GM12878 (cell line): Measurements from ENCODE around the gene ERC2. TPM values are rescaled to one million over a fixed set of nuclear protein-coding genes. Genes with fewer than 3 reads are reported as not detected.

Experiments
- ATAC-seq: fragments of 200-7000 bp; cut with Tn5 transposase; 3 replicates; pipeline ENCODE4 v1.9.1; 2020; ENCODE audit warnings: mild to moderate bottlenecking, moderate library complexity
- BruUV-seq: library from RNA; stranded (reverse); fragments of 400-500 nt; replicated peaks from 2 replicates; lab custom pipeline; 2021; lab: Mats Ljungman, UMichigan
- CTCF ChIA-PET: fragments of 300-600 bp; sonication (Branson Sonifier 250); formaldehyde crosslinking; extraction: SDS; loops from one replicate; lab custom pipeline; 2021; ENCODE audit warnings: inconsistent platforms; lab: Yijun Ruan, JAX
- POLR2A ChIA-PET: fragments of 350-600 bp; formaldehyde crosslinking; extraction: SDS; loops from one replicate; lab custom pipeline; 2021; ENCODE audit warnings: inconsistent platforms; lab: Charles Lee
- RAD21 ChIA-PET: fragments of 300-600 bp; sonication (Branson Sonifier 250); formaldehyde crosslinking; loops from one replicate; lab custom pipeline; 2023; ENCODE audit warnings: antibody characterized with exemption; ENCODE audit not compliant: unreplicated experiment; lab: Charles Lee
- SMC1A ChIA-PET: fragments of 300-600 bp; sonication (Branson Sonifier 250); formaldehyde crosslinking; loops from one replicate; lab custom pipeline; 2023; ENCODE audit not compliant: unreplicated experiment, uncharacterized antibody; lab: Charles Lee
- DNase-seq: peaks from one replicate; pipeline ENCODE4 v3.0.0-alpha.2; 2011; ENCODE audit warnings: low read depth, low spot score
- FAIRE-seq: peaks from 3 replicates; lab custom pipeline; 2011; peaks lifted over from hg19 to GRCh38; lab: Jason Lieb, UNC
- H2AFZ ChIP-seq: 2 replicates; pipeline ENCODE4 v1.6.0; 2011; ENCODE audit warnings: low read depth, low read length, control low read depth; ENCODE audit not compliant: control insufficient read depth
- H3K27ac ChIP-seq: 2 replicates; pipeline ENCODE4 v1.5.1; 2011; ENCODE audit warnings: control low read depth; ENCODE audit not compliant: control insufficient read depth, insufficient read depth
- H3K27me3 ChIP-seq, 2 experiments: replicated peaks in 1 of 2; 2 replicates each; pipeline versions ENCODE4 v1.6.0 to v1.6.1; 2011; ENCODE audit warnings: low read length in 1 of 2; ENCODE audit not compliant: control insufficient read depth in 2 of 2, insufficient read depth in 2 of 2
- H3K36me3 ChIP-seq, 2 experiments: 2 replicates each; pipeline ENCODE4 v1.5.1; 2011; ENCODE audit warnings: low read length in 1 of 2; ENCODE audit not compliant: control insufficient read depth in 2 of 2, insufficient read depth in 2 of 2
- H3K4me1 ChIP-seq: 2 replicates; pipeline ENCODE4 v1.6.1; 2011; ENCODE audit warnings: mild to moderate bottlenecking, low read length, moderate library complexity, mixed read lengths; ENCODE audit not compliant: control insufficient read depth, insufficient read depth
- H3K4me2 ChIP-seq: 2 replicates; pipeline ENCODE4 v1.6.0; 2011; ENCODE audit warnings: control low read depth; ENCODE audit not compliant: control insufficient read depth, insufficient read depth
- H3K4me3 ChIP-seq: fragments of 200-600 bp; sonication (generic); 2 replicates; pipeline ENCODE4 v1.5.1; 2016
- H3K79me2 ChIP-seq: 2 replicates; pipeline ENCODE4 v1.6.0; 2011; ENCODE audit warnings: low read length; ENCODE audit not compliant: control insufficient read depth, insufficient read depth
- H3K9ac ChIP-seq: 2 replicates; pipeline ENCODE4 v1.8.0; 2011; ENCODE audit warnings: low read length, control low read depth, mixed read lengths; ENCODE audit not compliant: control insufficient read depth, insufficient read depth
- H3K9me3 ChIP-seq: replicated peaks from 3 replicates; pipeline ENCODE4 v1.5.1; 2011; ENCODE audit warnings: mild to moderate bottlenecking, low read length; ENCODE audit not compliant: control insufficient read depth, insufficient read depth
- H4K20me1 ChIP-seq: 2 replicates; pipeline ENCODE4 v1.6.0; 2011; ENCODE audit not compliant: control insufficient read depth, insufficient read depth
- HDGF ChIP-seq: fragments of 450-650 bp; IDR thresholded peaks from 2 replicates; pipeline ENCODE4 v1.6.1; 2016; ENCODE audit warnings: antibody characterized with exemption
- NR2C2 ChIP-seq: IDR thresholded peaks from 2 replicates; pipeline ENCODE4 v1.6.1; 2011; ENCODE audit warnings: borderline replicate concordance, low read depth; ENCODE audit not compliant: control insufficient read depth, insufficient read length
- ZBED1 ChIP-seq: IDR thresholded peaks from 2 replicates; pipeline ENCODE4 v1.6.1; 2016; ENCODE audit warnings: borderline replicate concordance
- ZNF274 ChIP-seq: IDR thresholded peaks from one replicate; pipeline ENCODE4 v1.8.0; 2011; ENCODE audit not compliant: insufficient read length, insufficient read depth
- WGBS: methylation state at CpG from one replicate; pipeline ENCODE4 v1.1.6; 2016; ENCODE audit warnings: low lambda C conversion rate; ENCODE audit not compliant: insufficient replicate concordance, insufficient coverage; ENCODE audit errors: missing lambda C conversion rate; 5-methylcytosine and 5-hydroxymethylcytosine counted together
- in situ Hi-C: fragments of 300-500 bp; cut with MboI; formaldehyde crosslinking; loops from 9 replicates; pipeline ENCODE4 v1.14.3; 2018; ENCODE audit warnings: mixed read lengths
- intact Hi-C: fragments of 100-400 bp; cut with micrococcal nuclease; formaldehyde crosslinking; loops from one replicate; pipeline ENCODE4 v1.14.2; 2022; ENCODE audit not compliant: unreplicated experiment
- polyA plus RNA-seq, 11 experiments: library from polyadenylated mRNA; depleted of rRNA in 4 of 11; unstranded in 6 of 11; stranded (reverse) in 5 of 11; fragments of >200 nt; fragmentation: Nextera tagmentation in 4 of 11; fragmentation: Illumina TruSeq in 1 of 11; extraction: Ambion mirVana in 4 of 11; extraction: Trizol in 1 of 11; gene quantifications; 1 replicate in 1 of 11; 2 replicates in 10 of 11; pipeline versions ENCODE4 v1.2.1 to v1.2.3, GENCODE V29; 2011 to 2016; ENCODE audit warnings: inconsistent platforms in 2 of 11, missing spikeins in 2 of 11, low read depth in 1 of 11
- total RNA-seq, 4 experiments: library from RNA; depleted of rRNA in 3 of 4; stranded (reverse); fragments of >200 nt in 3 of 4; fragmentation: Illumina TruSeq in 1 of 4; extraction: Trizol in 1 of 4; gene quantifications; 2 replicates each; pipeline versions ENCODE4 v1.2.1 to v1.2.3, GENCODE V29; 2013 to 2021
- TF ChIP-seq, protein P1 (sequence below): fragments of 450-650 bp; IDR thresholded peaks from 2 replicates; pipeline ENCODE4 v1.6.1; 2017; ENCODE audit warnings: mild to moderate bottlenecking, moderate library complexity
- TF ChIP-seq, protein P2 (sequence below): IDR thresholded peaks from 2 replicates; pipeline ENCODE4 v1.6.1; 2011; ENCODE audit warnings: low read depth, low read length, improper control_type of control experiment, borderline replicate concordance

ERC2 gene
- total and polyA plus RNA-seq, 10 of the 15 experiments (the other 5 are each of a cell fraction or from before 2014, with no cell fraction given), result 0.06 to 1.4 (median 0.12) TPM; not detected in 3

DNA sequence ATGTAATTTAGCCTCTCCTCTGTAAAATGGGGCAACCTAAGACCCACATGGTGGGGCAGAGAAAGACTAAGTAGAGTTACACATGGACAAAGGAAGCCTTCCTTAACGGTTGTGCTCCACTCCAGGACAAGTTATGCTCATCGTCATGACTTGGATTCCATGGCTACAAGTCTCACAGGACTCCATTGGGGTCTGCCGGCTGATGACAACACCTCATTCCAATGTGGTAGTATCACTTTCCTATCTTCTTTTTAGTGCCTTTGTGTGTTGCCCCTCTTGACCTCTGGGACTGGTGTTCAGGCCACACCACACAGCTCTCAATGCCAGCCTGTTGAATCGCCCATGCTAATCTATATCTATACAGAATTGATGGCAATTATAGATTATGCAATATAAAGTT lies 799.9 kb downstream of the ERC2 start:
- H3K27ac ChIP-seq, result no peak overlapping the region
- BruUV-seq, result no TSS peak
- ATAC-seq (no peak), DNase-seq (no peak), FAIRE-seq (no peak)
- H3K4me2 ChIP-seq, result no peak overlapping the region
- in situ Hi-C loops (no loop called here), intact Hi-C loops (no loop called here)
- no peak for TF ChIP-seq ZNF274
- TF ChIP-seq NR2C2, result no peak
- TF ChIP-seq, protein P1, sequence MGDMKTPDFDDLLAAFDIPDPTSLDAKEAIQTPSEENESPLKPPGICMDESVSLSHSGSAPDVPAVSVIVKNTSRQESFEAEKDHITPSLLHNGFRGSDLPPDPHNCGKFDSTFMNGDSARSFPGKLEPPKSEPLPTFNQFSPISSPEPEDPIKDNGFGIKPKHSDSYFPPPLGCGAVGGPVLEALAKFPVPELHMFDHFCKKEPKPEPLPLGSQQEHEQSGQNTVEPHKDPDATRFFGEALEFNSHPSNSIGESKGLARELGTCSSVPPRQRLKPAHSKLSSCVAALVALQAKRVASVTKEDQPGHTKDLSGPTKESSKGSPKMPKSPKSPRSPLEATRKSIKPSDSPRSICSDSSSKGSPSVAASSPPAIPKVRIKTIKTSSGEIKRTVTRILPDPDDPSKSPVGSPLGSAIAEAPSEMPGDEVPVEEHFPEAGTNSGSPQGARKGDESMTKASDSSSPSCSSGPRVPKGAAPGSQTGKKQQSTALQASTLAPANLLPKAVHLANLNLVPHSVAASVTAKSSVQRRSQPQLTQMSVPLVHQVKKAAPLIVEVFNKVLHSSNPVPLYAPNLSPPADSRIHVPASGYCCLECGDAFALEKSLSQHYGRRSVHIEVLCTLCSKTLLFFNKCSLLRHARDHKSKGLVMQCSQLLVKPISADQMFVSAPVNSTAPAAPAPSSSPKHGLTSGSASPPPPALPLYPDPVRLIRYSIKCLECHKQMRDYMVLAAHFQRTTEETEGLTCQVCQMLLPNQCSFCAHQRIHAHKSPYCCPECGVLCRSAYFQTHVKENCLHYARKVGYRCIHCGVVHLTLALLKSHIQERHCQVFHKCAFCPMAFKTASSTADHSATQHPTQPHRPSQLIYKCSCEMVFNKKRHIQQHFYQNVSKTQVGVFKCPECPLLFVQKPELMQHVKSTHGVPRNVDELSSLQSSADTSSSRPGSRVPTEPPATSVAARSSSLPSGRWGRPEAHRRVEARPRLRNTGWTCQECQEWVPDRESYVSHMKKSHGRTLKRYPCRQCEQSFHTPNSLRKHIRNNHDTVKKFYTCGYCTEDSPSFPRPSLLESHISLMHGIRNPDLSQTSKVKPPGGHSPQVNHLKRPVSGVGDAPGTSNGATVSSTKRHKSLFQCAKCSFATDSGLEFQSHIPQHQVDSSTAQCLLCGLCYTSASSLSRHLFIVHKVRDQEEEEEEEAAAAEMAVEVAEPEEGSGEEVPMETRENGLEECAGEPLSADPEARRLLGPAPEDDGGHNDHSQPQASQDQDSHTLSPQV, result no peak
- no peak for TF ChIP-seq HDGF
- TF ChIP-seq, protein P2, sequence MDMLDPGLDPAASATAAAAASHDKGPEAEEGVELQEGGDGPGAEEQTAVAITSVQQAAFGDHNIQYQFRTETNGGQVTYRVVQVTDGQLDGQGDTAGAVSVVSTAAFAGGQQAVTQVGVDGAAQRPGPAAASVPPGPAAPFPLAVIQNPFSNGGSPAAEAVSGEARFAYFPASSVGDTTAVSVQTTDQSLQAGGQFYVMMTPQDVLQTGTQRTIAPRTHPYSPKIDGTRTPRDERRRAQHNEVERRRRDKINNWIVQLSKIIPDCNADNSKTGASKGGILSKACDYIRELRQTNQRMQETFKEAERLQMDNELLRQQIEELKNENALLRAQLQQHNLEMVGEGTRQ, result no peak
- TF ChIP-seq ZBED1, result no peak
- no peaks in the 10 kb centered on the region for H3K36me3 ChIP-seq
- H4K20me1 ChIP-seq, result no peaks in the 10 kb centered on the region
- ChIA-PET CTCF (no interaction called here), POLR2A (no interaction called here), RAD21 (no interaction called here), SMC1A (interaction anchor here (1.0 to 2.6 kb wide), 3 partner anchors 8 to 48 kb away, joined by 3 to 10 read pairs (median 3); no protein-coding TSS in a partner anchor)
- no peaks in the 10 kb centered on the region for H3K4me1 ChIP-seq
- H2AFZ ChIP-seq, result no peak overlapping the region
- 55% methylated on average over 4 of the region's 4 CpGs for WGBS
- no peaks in the 10 kb centered on the region for H3K27me3 ChIP-seq
- H3K79me2 ChIP-seq, result no peaks in the 10 kb centered on the region
- H3K4me3 ChIP-seq, result no peak overlapping the region
- no peaks in the 10 kb centered on the region for H3K9me3 ChIP-seq
- no peak overlapping the region for H3K9ac ChIP-seq
